K562 (cell line): Measurements from ENCODE around the gene NMBR. TPM values are rescaled to one million over a fixed set of nuclear protein-coding genes. Genes with fewer than 3 reads are reported as not detected.

ENCODE experiments used
- BRD9 ChIP-seq: fragments of 450-650 bp; IDR thresholded peaks from 2 replicates; pipeline ENCODE4 v1.6.1; 2018; ENCODE audit warnings: low read depth; ENCODE audit not compliant: partially characterized antibody
- CTBP1 ChIP-seq: fragments of 450-650 bp; IDR thresholded peaks from 2 replicates; pipeline ENCODE4 v1.6.1; 2016; ENCODE audit warnings: borderline replicate concordance
- E2F1 ChIP-seq: sonication (generic); formaldehyde crosslinking; IDR thresholded peaks from 2 replicates; pipeline ENCODE4 v1.8.1; 2023; ENCODE audit warnings: mild to moderate bottlenecking, missing genetic modification reagents, moderate library complexity
- ELF4 ChIP-seq: fragments of 450-650 bp; formaldehyde crosslinking; IDR thresholded peaks from 2 replicates; pipeline ENCODE4 v1.4.0; 2022; ENCODE audit warnings: missing genetic modification characterization
- ETV5 ChIP-seq: sonication (generic); formaldehyde crosslinking; IDR thresholded peaks from 2 replicates; pipeline ENCODE4 v1.4.0; 2020; ENCODE audit warnings: low read depth, mild to moderate bottlenecking, missing genetic modification reagents
- HDAC6 ChIP-seq: IDR thresholded peaks from 2 replicates; pipeline ENCODE4 v1.6.1; 2012; ENCODE audit warnings: low read depth, mild to moderate bottlenecking, control low read depth, inconsistent platforms, low read length, moderate library complexity
- HIVEP1 ChIP-seq: fragments of 250-450 bp; sonication (Bioruptor Pico); IDR thresholded peaks from 2 replicates; pipeline ENCODE4 v1.4.0; 2020; ENCODE audit warnings: mild to moderate bottlenecking
- JUNB ChIP-seq: fragments of 450-650 bp; formaldehyde crosslinking; conservative IDR thresholded peaks from 2 replicates; pipeline ENCODE4 v1.4.0; 2020; ENCODE audit warnings: mild to moderate bottlenecking
- KDM4B ChIP-seq, 2 experiments: fragments of 450-650 bp in 1 of 2; sonication (generic) in 1 of 2; IDR thresholded peaks; 2 replicates each; pipeline ENCODE4 v1.6.1; 2016 to 2017; ENCODE audit warnings: borderline replicate concordance in 2 of 2, antibody characterized with exemption in 1 of 2, low read depth in 1 of 2, mild to moderate bottlenecking in 1 of 2
- NFIX ChIP-seq: fragments of 250-450 bp; sonication (Bioruptor Pico); IDR thresholded peaks from 2 replicates; pipeline ENCODE4 v1.4.0; 2020; ENCODE audit warnings: low read depth, mild to moderate bottlenecking, moderate library complexity
- PHF21A ChIP-seq: fragments of 450-650 bp; IDR thresholded peaks from 2 replicates; pipeline ENCODE4 v1.6.1; 2017; ENCODE audit warnings: low read depth, borderline replicate concordance
- POLR2A ChIP-seq: fragments of 450-650 bp; conservative IDR thresholded peaks from 2 replicates; pipeline ENCODE4 v1.6.1; 2016
- POLR3A ChIP-seq: IDR thresholded peaks from 2 replicates; pipeline ENCODE4 v1.6.1; 2011; ENCODE audit warnings: borderline replicate concordance, mild to moderate bottlenecking, moderate library complexity; ENCODE audit not compliant: insufficient read length, insufficient read depth; ENCODE audit errors: extremely low read depth
- RB1 ChIP-seq: fragments of 450-650 bp; IDR thresholded peaks from 2 replicates; pipeline ENCODE4 v1.6.1; 2017; ENCODE audit warnings: low read depth, mild to moderate bottlenecking
- SIN3A ChIP-seq, 2 experiments: fragments of 150-350 bp in 1 of 2; IDR thresholded peaks; 2 replicates each; pipeline ENCODE4 v1.6.1; 2011 to 2016; ENCODE audit warnings: borderline replicate concordance in 2 of 2, low read depth in 2 of 2, low read length in 2 of 2, mild to moderate bottlenecking in 2 of 2, moderate library complexity in 2 of 2; ENCODE audit not compliant: control insufficient read depth in 1 of 2
- SOX6 ChIP-seq: fragments of 450-650 bp; IDR thresholded peaks from 2 replicates; pipeline ENCODE4 v1.6.1; 2014; ENCODE audit warnings: mild to moderate bottlenecking
- TCF7L2 ChIP-seq: fragments of 150-350 bp; IDR thresholded peaks from 2 replicates; pipeline ENCODE4 v1.6.1; 2016; ENCODE audit warnings: low read depth, mild to moderate bottlenecking, low read length, moderate library complexity
- U2AF1 ChIP-seq: fragments of 200-400 bp; formaldehyde crosslinking; optimal IDR thresholded peaks from 2 replicates; pipeline ENCODE3; 2017; ENCODE audit warnings: mild to moderate bottlenecking, low read depth, low read length, moderate library complexity
- YBX1 ChIP-seq: fragments of 450-650 bp; IDR thresholded peaks from 2 replicates; pipeline ENCODE4 v1.7.1; 2016; ENCODE audit warnings: mild to moderate bottlenecking
- ZBTB33 ChIP-seq: sonication (generic); formaldehyde crosslinking; IDR thresholded peaks from 2 replicates; pipeline ENCODE4 v1.8.1; 2023; ENCODE audit warnings: mild to moderate bottlenecking, missing genetic modification reagents
- ZBTB49 ChIP-seq: sonication (generic); formaldehyde crosslinking; IDR thresholded peaks from 2 replicates; pipeline ENCODE4 v1.8.0; 2022; ENCODE audit warnings: missing genetic modification reagents, mild to moderate bottlenecking, borderline replicate concordance
- ZC3H4 ChIP-seq: sonication (generic); formaldehyde crosslinking; IDR thresholded peaks from 2 replicates; pipeline ENCODE4 v1.9.0; 2021; ENCODE audit warnings: missing genetic modification reagents, borderline replicate concordance
- ZNF239 ChIP-seq: fragments of 250-450 bp; sonication (Bioruptor Pico); IDR thresholded peaks from 2 replicates; pipeline ENCODE4 v1.4.0; 2020; ENCODE audit warnings: mild to moderate bottlenecking
- ZSCAN32 ChIP-seq: fragments of 450-650 bp; formaldehyde crosslinking; IDR thresholded peaks from 2 replicates; pipeline ENCODE4 v1.4.0; 2020; ENCODE audit warnings: mild to moderate bottlenecking, moderate library complexity
- polyA plus RNA-seq, 8 experiments: library from polyadenylated mRNA; depleted of rRNA in 4 of 8; stranded (reverse) in 5 of 8; unstranded in 3 of 8; fragments of >200 nt; fragmentation: Nextera tagmentation in 2 of 8; fragmentation: Illumina TruSeq in 1 of 8; extraction: Ambion mirVana in 2 of 8; extraction: Trizol in 1 of 8; gene quantifications; 2 replicates each; pipeline versions ENCODE4 v1.2.1 to v1.2.3, GENCODE V29; 2011 to 2014; ENCODE audit warnings: inconsistent platforms in 1 of 8, missing spikeins in 1 of 8
- total RNA-seq, 7 experiments: library from RNA; depleted of rRNA in 6 of 7; stranded (reverse); fragments of >200 nt in 6 of 7; fragmentation: Illumina TruSeq in 2 of 7; extraction: Trizol in 2 of 7; gene quantifications; 2 replicates each; pipeline versions ENCODE4 v1.2.1 to v1.2.3, GENCODE V29; 2011 to 2021; ENCODE audit warnings: low replicate concordance in 1 of 7

Gene NMBR
- total and polyA plus RNA-seq, 9 of the 15 experiments (the other 6 are each of a cell fraction or from before 2014, with no cell fraction given): not detected

- TF ChIP-seq ZC3H4: no peak
- no peak for TF ChIP-seq ZNF239 (CRISPR knock-in tag)
- no peak for TF ChIP-seq JUNB (CRISPR knock-in tag)
- no peak for TF ChIP-seq HIVEP1 (CRISPR knock-in tag)
- no peak for TF ChIP-seq YBX1
- TF ChIP-seq PHF21A: peak; percentile 79; the same call in 1 of the 2 replicates
- TF ChIP-seq CTBP1: peak; percentile 88
- TF ChIP-seq BRD9: no peak
- TF ChIP-seq ETV5 (CRISPR knock-in tag): peak; percentile 92
- no peak for TF ChIP-seq U2AF1
- peak; percentile 69 for TF ChIP-seq ZBTB33 (CRISPR knock-in tag)
- TF ChIP-seq ZSCAN32: no peak
- TF ChIP-seq ELF4: peak; percentile 68; the same call in 1 of the 2 replicates
- TF ChIP-seq RB1: peak; percentile 95
- TF ChIP-seq HDAC6: no peak
- TF ChIP-seq POLR3A: no peak
- TF ChIP-seq SIN3A (IDR thresholded peaks at IDR 0.05; ENCODE audit: borderline replicate concordance in 2 of 2, control insufficient read depth in 1 of 2, low read depth in 2 of 2, low read length in 2 of 2): peak; percentile 77 to 96
- TF ChIP-seq POLR2A: peak; percentile 94
- TF ChIP-seq E2F1 (CRISPR knock-in tag): peak; percentile 79
- peak; percentile 60; the same call in 1 of the 2 replicates for TF ChIP-seq TCF7L2
- no peak for TF ChIP-seq ZBTB49 (CRISPR knock-in tag)
- peak; percentile 70 for TF ChIP-seq SOX6
- TF ChIP-seq NFIX: no peak
- peak in 1 of 2 experiments; percentile 90; a peak in 1 of 4 replicates for TF ChIP-seq KDM4B (IDR thresholded peaks at IDR 0.05; ENCODE audit: borderline replicate concordance in 2 of 2, low read depth in 1 of 2)
Observed at GRCh38 chr6:142146828-142147662, at the start of gene NMBR, which contains the start of gene VTA1 (continued).
